Measurements from ENCODE around the gene PCDHGB3. TPM values are rescaled to one million over a fixed set of nuclear protein-coding genes. Genes with fewer than 3 reads are reported as not detected.
A peak's percentile ranks its signal among the peaks of the same experiment; 100 is the strongest.

Gene PCDHGB3
- total and polyA plus RNA-seq, 2 donors (not counting 1 experiment from before 2014, with no cell fraction given) = 0.52 to 3.8 TPM

DNA sequence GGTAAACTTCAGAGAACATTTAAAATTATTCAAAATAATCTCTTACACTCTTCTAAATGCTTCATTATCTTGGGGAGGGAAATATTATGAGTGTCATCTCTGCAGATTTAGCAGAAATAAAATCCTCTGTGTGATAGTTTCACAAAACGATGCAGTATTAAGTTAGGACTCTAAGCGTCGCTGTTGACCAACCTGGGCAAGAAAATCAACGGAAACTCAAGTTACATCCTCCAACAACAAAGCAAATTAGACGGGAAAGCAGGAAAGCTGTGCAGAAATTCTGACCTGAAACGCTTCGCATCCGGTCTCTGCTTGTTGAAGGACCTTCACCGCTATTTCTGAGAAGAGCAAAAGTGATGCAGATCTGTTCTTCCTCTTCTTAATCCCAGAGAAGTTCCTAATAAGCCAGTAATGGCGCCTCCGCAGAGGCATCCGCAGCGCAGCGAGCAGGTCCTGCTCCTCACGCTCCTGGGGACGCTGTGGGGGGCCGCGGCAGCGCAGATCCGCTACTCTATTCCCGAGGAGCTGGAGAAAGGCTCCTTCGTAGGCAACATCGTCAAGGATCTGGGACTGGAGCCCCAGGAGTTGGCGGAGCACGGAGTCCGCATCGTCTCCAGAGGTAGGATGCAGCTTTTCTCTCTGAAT is 3.8 kb downstream of the PCDHGB3 start, which contains the start of gene PCDHGA6:
TSS of gene PCDHGA6 (plus strand) at position 219 of the 645 bp plus-strand sequence. CDS start at position 412, 193 bp downstream.
- peaks cover 12% of the 10 kb centered on the region for H3K9me3 Mint-ChIP-seq (ENCODE audit: insufficient read depth)
- peaks cover 8% of the 10 kb centered on the region for H3K4me1 Mint-ChIP-seq
- no peak for ATAC-seq (ENCODE audit: low read depth)
- H3K27me3 Mint-ChIP-seq = peaks cover 52% of the 10 kb centered on the region
- intact Hi-C loops (cut with micrococcal nuclease) = no loop called here
- no peaks in the 10 kb centered on the region for H3K36me3 ChIP-seq (replicated peaks in 1 of 2; ENCODE audit: control extremely low read depth in 1 of 2, control insufficient read depth in 1 of 2, extremely low read depth in 1 of 2, insufficient read depth in 2 of 2, low read length in 1 of 2)
- CTCF ChIA-PET = interaction anchor here (0.6 to 2.0 kb wide), 4 partner anchors 34 to 641 kb away, joined by 3 to 5 read pairs (median 4); partner anchors contain the start of gene PCDHGB6
- peaks cover 0 to 5% of the 10 kb centered on the region in 2 donors for H3K4me1 ChIP-seq (ENCODE audit: control insufficient read depth in 2 of 2, insufficient read depth in 2 of 2, low read length in 2 of 2)
- no peak within 1 kb of the TSS for H3K27ac ChIP-seq (ENCODE audit: low read length in 2 of 2)
- DNase-seq = no peak
- POLR2A ChIA-PET = no interaction called here
- no peaks in the 10 kb centered on the region for H3K79me2 ChIP-seq (ENCODE audit: control insufficient read depth, insufficient read depth, low read length)
- H3K4me3 Mint-ChIP-seq = peak within 1 kb of the TSS; percentile 65
- peak within 1 kb of the TSS; percentile 38 for H2AFZ ChIP-seq (ENCODE audit: insufficient read depth, low read depth, low read length, poor library complexity, severe bottlenecking)
- no peak within 1 kb of the TSS for H3K9ac ChIP-seq (ENCODE audit: low read length)
- H3K27me3 ChIP-seq (replicated peaks in 1 of 4; ENCODE audit: control extremely low read depth in 1 of 4, control insufficient read depth in 3 of 4, insufficient read depth in 4 of 4, low read length in 3 of 4) = peaks cover 0 to 66% (median 33%) of the 10 kb centered on the region in 4 experiments
- peak within 1 kb of the TSS; percentile 14 for H3K4me2 ChIP-seq (replicated peaks; ENCODE audit: low read depth, low read length, poor library complexity, severe bottlenecking)
- H4K20me1 ChIP-seq (ENCODE audit: control insufficient read depth, insufficient read depth, low read length, poor library complexity, severe bottlenecking) = no peaks in the 10 kb centered on the region
- peaks cover 0 to 65% (median 49%) of the 10 kb centered on the region in 3 donors for H3K9me3 ChIP-seq (ENCODE audit: control extremely low read depth in 1 of 3, control insufficient read depth in 2 of 3, insufficient read depth in 1 of 3, low read length in 2 of 3)
- peak within 1 kb of the TSS in 1 of 5 experiments; percentile 10 for H3K4me3 ChIP-seq (ENCODE audit: control extremely low read depth in 1 of 5, extremely low read depth in 1 of 5, insufficient read depth in 1 of 5, low read depth in 2 of 5, low read length in 4 of 5)
- H3K27ac Mint-ChIP-seq = no peak within 1 kb of the TSS
- 40% methylated on average over 25 of the region's 27 CpGs for WGBS (ENCODE audit: insufficient coverage)
- TF ChIP-seq EZH2 (IDR thresholded peaks at IDR 0.05; ENCODE audit: borderline replicate concordance, insufficient read depth, low read depth, low read length, poor library complexity, severe bottlenecking) = no peak
- TF ChIP-seq, protein P1, sequence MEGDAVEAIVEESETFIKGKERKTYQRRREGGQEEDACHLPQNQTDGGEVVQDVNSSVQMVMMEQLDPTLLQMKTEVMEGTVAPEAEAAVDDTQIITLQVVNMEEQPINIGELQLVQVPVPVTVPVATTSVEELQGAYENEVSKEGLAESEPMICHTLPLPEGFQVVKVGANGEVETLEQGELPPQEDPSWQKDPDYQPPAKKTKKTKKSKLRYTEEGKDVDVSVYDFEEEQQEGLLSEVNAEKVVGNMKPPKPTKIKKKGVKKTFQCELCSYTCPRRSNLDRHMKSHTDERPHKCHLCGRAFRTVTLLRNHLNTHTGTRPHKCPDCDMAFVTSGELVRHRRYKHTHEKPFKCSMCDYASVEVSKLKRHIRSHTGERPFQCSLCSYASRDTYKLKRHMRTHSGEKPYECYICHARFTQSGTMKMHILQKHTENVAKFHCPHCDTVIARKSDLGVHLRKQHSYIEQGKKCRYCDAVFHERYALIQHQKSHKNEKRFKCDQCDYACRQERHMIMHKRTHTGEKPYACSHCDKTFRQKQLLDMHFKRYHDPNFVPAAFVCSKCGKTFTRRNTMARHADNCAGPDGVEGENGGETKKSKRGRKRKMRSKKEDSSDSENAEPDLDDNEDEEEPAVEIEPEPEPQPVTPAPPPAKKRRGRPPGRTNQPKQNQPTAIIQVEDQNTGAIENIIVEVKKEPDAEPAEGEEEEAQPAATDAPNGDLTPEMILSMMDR (IDR thresholded peaks at IDR 0.05) = peak; percentile 41

DNA sequence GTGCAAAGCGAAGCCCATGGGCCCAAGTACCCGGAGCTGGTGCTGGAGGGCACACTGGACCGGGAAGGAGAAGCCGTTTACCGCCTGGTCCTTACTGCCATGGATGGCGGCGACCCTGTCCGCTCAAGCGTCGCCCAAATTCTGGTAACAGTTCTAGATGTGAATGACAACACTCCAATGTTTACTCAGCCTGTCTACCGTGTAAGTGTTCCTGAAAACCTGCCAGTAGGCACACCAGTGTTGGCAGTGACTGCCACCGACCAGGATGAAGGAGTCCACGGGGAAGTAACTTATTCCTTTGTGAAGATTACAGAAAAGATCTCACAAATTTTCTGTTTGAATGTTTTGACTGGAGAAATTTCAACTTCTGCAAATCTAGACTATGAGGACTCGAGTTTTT is 4.6 kb downstream of the PCDHGB3 start:
- ChIA-PET POLR2A (no interaction called here), CTCF (interaction anchor here (0.6 to 2.0 kb wide), 4 partner anchors 33 to 640 kb away, joined by 3 to 5 read pairs (median 4); partner anchors contain the start of gene PCDHGB6)
- no peak overlapping the region for H3K4me2 ChIP-seq (replicated peaks; ENCODE audit: low read depth, low read length, poor library complexity, severe bottlenecking)
- peaks cover 0 to 5% of the 10 kb centered on the region in 2 donors for H3K4me1 ChIP-seq (ENCODE audit: control insufficient read depth in 2 of 2, insufficient read depth in 2 of 2, low read length in 2 of 2)
- TF ChIP-seq EZH2 (IDR thresholded peaks at IDR 0.05; ENCODE audit: borderline replicate concordance, insufficient read depth, low read depth, low read length, poor library complexity, severe bottlenecking) = no peak
- TF ChIP-seq, protein P1 (IDR thresholded peaks at IDR 0.05) = no peak
- no peak overlapping the region for H3K4me3 ChIP-seq (ENCODE audit: control extremely low read depth in 1 of 5, extremely low read depth in 1 of 5, insufficient read depth in 1 of 5, low read depth in 2 of 5, low read length in 4 of 5)
- no peaks in the 10 kb centered on the region for H3K79me2 ChIP-seq (ENCODE audit: control insufficient read depth, insufficient read depth, low read length)
- no peak overlapping the region for H2AFZ ChIP-seq (ENCODE audit: insufficient read depth, low read depth, low read length, poor library complexity, severe bottlenecking)
- 69% methylated on average over 14 of the region's 14 CpGs for WGBS (ENCODE audit: insufficient coverage)
- intact Hi-C loops (cut with micrococcal nuclease) = no loop called here
- no peaks in the 10 kb centered on the region for H3K36me3 ChIP-seq (replicated peaks in 1 of 2; ENCODE audit: control extremely low read depth in 1 of 2, control insufficient read depth in 1 of 2, extremely low read depth in 1 of 2, insufficient read depth in 2 of 2, low read length in 1 of 2)
- no peak overlapping the region for H3K4me3 Mint-ChIP-seq
- no peak for ATAC-seq (ENCODE audit: low read depth)
- H3K27ac Mint-ChIP-seq = no peak overlapping the region
- no peak overlapping the region for H3K27ac ChIP-seq (ENCODE audit: low read length in 2 of 2)
- H4K20me1 ChIP-seq (ENCODE audit: control insufficient read depth, insufficient read depth, low read length, poor library complexity, severe bottlenecking) = no peaks in the 10 kb centered on the region
- peaks cover 12% of the 10 kb centered on the region for H3K9me3 Mint-ChIP-seq (ENCODE audit: insufficient read depth)
- H3K4me1 Mint-ChIP-seq = peaks cover 8% of the 10 kb centered on the region
- no peak for DNase-seq
- H3K27me3 Mint-ChIP-seq = peaks cover 47% of the 10 kb centered on the region
- no peak overlapping the region for H3K9ac ChIP-seq (ENCODE audit: low read length)
- peaks cover 0 to 65% (median 49%) of the 10 kb centered on the region in 3 donors for H3K9me3 ChIP-seq (ENCODE audit: control extremely low read depth in 1 of 3, control insufficient read depth in 2 of 3, insufficient read depth in 1 of 3, low read length in 2 of 3)
- peaks cover 0 to 63% (median 33%) of the 10 kb centered on the region in 4 experiments for H3K27me3 ChIP-seq (replicated peaks in 1 of 4; ENCODE audit: control extremely low read depth in 1 of 4, control insufficient read depth in 3 of 4, insufficient read depth in 4 of 4, low read length in 3 of 4)
